Body of pancreas (tissue), 4 donors: ENCODE results near the gene OTUD7B.

Experiments used
- CTCF ChIP-seq, 7 experiments: fragments of 450-650 bp in 4 of 7; fragments of 200-600 bp in 3 of 7; sonication (generic) in 3 of 7; IDR thresholded peaks; one replicate each; pipeline ENCODE4 v1.5.1; 2016 to 2019; ENCODE audit warnings: antibody characterized with exemption in 7 of 7
- POLR2A ChIP-seq, 3 donors: fragments of 450-650 bp; IDR thresholded peaks; one replicate each; pipeline ENCODE4 v1.6.1; 2016; ENCODE audit warnings: antibody characterized with exemption in 3 of 3, mild to moderate bottlenecking in 2 of 3

GRCh38 chr1:150001415-150001814 is 9.1 kb downstream of the OTUD7B start:
- TF ChIP-seq CTCF (IDR thresholded peaks at IDR 0.05) (no peak), POLR2A (IDR thresholded peaks at IDR 0.05) (no peak)
